Loucy (cell line): ENCODE data around the gene DCXR.

Source experiments
- H2AFZ ChIP-seq: fragments of 200-600 bp; sonication (generic); 2 replicates; pipeline ENCODE4 v1.6.0; 2016; ENCODE audit warnings: antibody characterized with exemption, mild to moderate bottlenecking, low read length, moderate library complexity
- H3F3A ChIP-seq: fragments of 200-600 bp; 2 replicates; pipeline ENCODE4 v1.6.0; 2016; ENCODE audit warnings: antibody characterized with exemption, low read depth, mild to moderate bottlenecking
- H3K27me3 ChIP-seq: fragments of 200-600 bp; sonication (generic); 2 replicates; pipeline ENCODE4 v1.6.1; 2014; ENCODE audit warnings: low read length, mild to moderate bottlenecking; ENCODE audit not compliant: insufficient read depth, poor library complexity, severe bottlenecking
- H3K36me3 ChIP-seq: fragments of 200-600 bp; sonication (generic); 2 replicates; pipeline ENCODE4 v1.6.1; 2016; ENCODE audit warnings: low read length; ENCODE audit not compliant: insufficient read depth
- H3K4me1 ChIP-seq: fragments of 200-600 bp; sonication (generic); 2 replicates; pipeline ENCODE4 v1.5.1; 2014; ENCODE audit warnings: low read length, mild to moderate bottlenecking; ENCODE audit not compliant: insufficient read depth, poor library complexity, severe bottlenecking
- H3K4me2 ChIP-seq: fragments of 200-600 bp; sonication (generic); 2 replicates; pipeline ENCODE4 v1.6.0; 2014; ENCODE audit warnings: antibody characterized with exemption, low read length, low read depth, mild to moderate bottlenecking; ENCODE audit not compliant: poor library complexity, severe bottlenecking
- H3K4me3 ChIP-seq: fragments of 200-600 bp; sonication (generic); 2 replicates; pipeline ENCODE4 v1.5.1; 2014; ENCODE audit warnings: low read length, mild to moderate bottlenecking, mixed read lengths; ENCODE audit not compliant: poor library complexity, severe bottlenecking
- H3K79me2 ChIP-seq: fragments of 200-600 bp; sonication (generic); 2 replicates; pipeline ENCODE4 v1.6.1; 2014; ENCODE audit warnings: low read length; ENCODE audit not compliant: insufficient read depth
- H3K9ac ChIP-seq: fragments of 200-600 bp; sonication (generic); 2 replicates; pipeline ENCODE4 v1.6.0; 2014; ENCODE audit warnings: mild to moderate bottlenecking, low read depth, low read length, moderate library complexity; ENCODE audit not compliant: poor library complexity, severe bottlenecking
- H3K9me2 ChIP-seq: fragments of 200-600 bp; sonication (generic); replicated peaks from 2 replicates; pipeline ENCODE4 v1.6.1; 2016; ENCODE audit warnings: low read depth, low read length, mixed read lengths
- H3K9me3 ChIP-seq: fragments of 200-600 bp; sonication (generic); 2 replicates; pipeline ENCODE4 v1.6.1; 2014; ENCODE audit warnings: mild to moderate bottlenecking, antibody characterized with exemption, low read length, low read depth; ENCODE audit not compliant: insufficient read depth
- H4K20me1 ChIP-seq: fragments of 200-600 bp; sonication (generic); 2 replicates; pipeline ENCODE4 v1.6.0; 2014; ENCODE audit warnings: antibody characterized with exemption, low read length, mild to moderate bottlenecking; ENCODE audit not compliant: insufficient read depth, poor library complexity, severe bottlenecking
- CTCF ChIP-seq: fragments of 200-600 bp; sonication (generic); conservative IDR thresholded peaks from 2 replicates; pipeline ENCODE4 v1.5.1; 2014; ENCODE audit warnings: mild to moderate bottlenecking, antibody characterized with exemption, low read length
- EZH2phosphoT487 ChIP-seq: fragments of 200-600 bp; IDR thresholded peaks from 2 replicates; pipeline ENCODE4 v1.6.1; 2018; ENCODE audit warnings: antibody characterized with exemption, mild to moderate bottlenecking, moderate library complexity, borderline replicate concordance

The DCXR gene

GRCh38 chr17:82076018-82076784 lies 38.7 kb upstream of the DCXR start:
- Histone ChIP-seq H4K20me1 (no peaks in the 10 kb centered on the region), H3K4me3 (no peak overlapping the region), H3K9me2 (no peaks in the 10 kb centered on the region), H3F3A (no peaks in the 10 kb centered on the region), H3K4me2 (no peak overlapping the region), H3K36me3 (peaks cover 27% of the 10 kb centered on the region; the same call in 1 of the 2 replicates), H3K9me3 (no peaks in the 10 kb centered on the region), H3K79me2 (no peaks in the 10 kb centered on the region), H3K27me3 (no peaks in the 10 kb centered on the region), H2AFZ (no peak overlapping the region), H3K4me1 (no peaks in the 10 kb centered on the region), H3K9ac (no peak overlapping the region)
- TF ChIP-seq CTCF (no peak), EZH2phosphoT487 (no peak)

GRCh38 chr17:82073446-82073845 lies 35.9 kb upstream of the DCXR start:
- Histone ChIP-seq H3K9me3 (no peaks in the 10 kb centered on the region), H3K36me3 (peaks cover 5% of the 10 kb centered on the region; the same call in 1 of the 2 replicates), H3K79me2 (no peaks in the 10 kb centered on the region), H3K4me2 (no peak overlapping the region), H4K20me1 (no peaks in the 10 kb centered on the region), H3K4me1 (no peaks in the 10 kb centered on the region), H3K4me3 (no peak overlapping the region), H3K9ac (no peak overlapping the region), H3F3A (no peaks in the 10 kb centered on the region), H3K27me3 (no peaks in the 10 kb centered on the region), H3K9me2 (no peaks in the 10 kb centered on the region), H2AFZ (no peak overlapping the region)
- TF ChIP-seq CTCF (no peak), EZH2phosphoT487 (no peak)

- Histone ChIP-seq H3K27me3 (no peaks in the 10 kb centered on the region), H3K9me2 (no peaks in the 10 kb centered on the region), H3K4me1 (no peaks in the 10 kb centered on the region), H3K4me3 (no peak overlapping the region), H3K79me2 (no peaks in the 10 kb centered on the region), H3K9ac (no peak overlapping the region), H3K36me3 (no peaks in the 10 kb centered on the region; the same call in 1 of the 2 replicates), H3F3A (no peaks in the 10 kb centered on the region), H4K20me1 (no peaks in the 10 kb centered on the region), H2AFZ (no peak overlapping the region), H3K4me2 (no peak overlapping the region), H3K9me3 (no peaks in the 10 kb centered on the region)
- no peak for TF ChIP-seq CTCF
- TF ChIP-seq EZH2phosphoT487: no peak
Measured at GRCh38 chr17:82072827-82073226, 35.3 kb upstream of the DCXR start.
